Type B pancreatic cell (in vitro differentiated cells): ENCODE results near the gene INSC. TPM values are rescaled to one million over a fixed set of nuclear protein-coding genes. Genes with fewer than 3 reads are reported as not detected.

Experiments used
- DNase-seq: peaks from one replicate; pipeline ENCODE4 v3.0.0; 2021; ENCODE audit warnings: mixed read lengths; ENCODE audit not compliant: unreplicated experiment; ENCODE audit errors: extremely low spot score
- H3K27ac Mint-ChIP-seq: 2 replicates; pipeline ENCODE4 v1.8.0; 2021; ENCODE audit warnings: mild to moderate bottlenecking, mixed read lengths
- H3K27me3 Mint-ChIP-seq: 2 replicates; pipeline ENCODE4 v1.8.0; 2021; ENCODE audit warnings: mixed read lengths
- H3K36me3 Mint-ChIP-seq: 2 replicates; pipeline ENCODE4 v1.8.0; 2021; ENCODE audit warnings: mixed read lengths
- H3K4me1 Mint-ChIP-seq: one replicate; pipeline ENCODE4 v1.8.0; 2021; ENCODE audit warnings: mixed read lengths; ENCODE audit not compliant: unreplicated experiment
- H3K4me3 Mint-ChIP-seq: 2 replicates; pipeline ENCODE4 v1.8.0; 2021; ENCODE audit warnings: mild to moderate bottlenecking, mixed read lengths
- H3K9me3 Mint-ChIP-seq: 2 replicates; pipeline ENCODE4 v1.8.0; 2021; ENCODE audit warnings: mixed read lengths
- total RNA-seq: library from RNA; stranded (reverse); gene quantifications from 2 replicates; pipeline ENCODE4 v1.2.1, GENCODE V29; 2021; ENCODE audit warnings: low replicate concordance
- TF ChIP-seq, protein P1 (sequence below): fragments of 200-600 bp; sonication (generic); conservative IDR thresholded peaks from 2 replicates; pipeline ENCODE4 v1.5.0; 2021; ENCODE audit warnings: antibody characterized with exemption, mild to moderate bottlenecking

Gene INSC
- total RNA-seq, 1 donor from 2014 or later: 1.2 TPM

GRCh38 chr11:15119826-15120225, 5.1 kb downstream of the INSC start:
- peaks cover 4% of the 10 kb centered on the region for H3K4me1 Mint-ChIP-seq
- no peak for DNase-seq
- H3K27ac Mint-ChIP-seq: no peak overlapping the region
- H3K4me3 Mint-ChIP-seq: no peak overlapping the region
- no peaks in the 10 kb centered on the region for H3K9me3 Mint-ChIP-seq
- no peaks in the 10 kb centered on the region for H3K36me3 Mint-ChIP-seq
- H3K27me3 Mint-ChIP-seq: peaks cover 61% of the 10 kb centered on the region
- TF ChIP-seq, protein P1, sequence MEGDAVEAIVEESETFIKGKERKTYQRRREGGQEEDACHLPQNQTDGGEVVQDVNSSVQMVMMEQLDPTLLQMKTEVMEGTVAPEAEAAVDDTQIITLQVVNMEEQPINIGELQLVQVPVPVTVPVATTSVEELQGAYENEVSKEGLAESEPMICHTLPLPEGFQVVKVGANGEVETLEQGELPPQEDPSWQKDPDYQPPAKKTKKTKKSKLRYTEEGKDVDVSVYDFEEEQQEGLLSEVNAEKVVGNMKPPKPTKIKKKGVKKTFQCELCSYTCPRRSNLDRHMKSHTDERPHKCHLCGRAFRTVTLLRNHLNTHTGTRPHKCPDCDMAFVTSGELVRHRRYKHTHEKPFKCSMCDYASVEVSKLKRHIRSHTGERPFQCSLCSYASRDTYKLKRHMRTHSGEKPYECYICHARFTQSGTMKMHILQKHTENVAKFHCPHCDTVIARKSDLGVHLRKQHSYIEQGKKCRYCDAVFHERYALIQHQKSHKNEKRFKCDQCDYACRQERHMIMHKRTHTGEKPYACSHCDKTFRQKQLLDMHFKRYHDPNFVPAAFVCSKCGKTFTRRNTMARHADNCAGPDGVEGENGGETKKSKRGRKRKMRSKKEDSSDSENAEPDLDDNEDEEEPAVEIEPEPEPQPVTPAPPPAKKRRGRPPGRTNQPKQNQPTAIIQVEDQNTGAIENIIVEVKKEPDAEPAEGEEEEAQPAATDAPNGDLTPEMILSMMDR: no peak

- no peak overlapping the region for H3K4me3 Mint-ChIP-seq
- no peaks in the 10 kb centered on the region for H3K4me1 Mint-ChIP-seq
- no peak for DNase-seq
- H3K27ac Mint-ChIP-seq: no peak overlapping the region
- peaks cover 48% of the 10 kb centered on the region for H3K27me3 Mint-ChIP-seq
- H3K9me3 Mint-ChIP-seq: no peaks in the 10 kb centered on the region
- TF ChIP-seq, protein P1: no peak
- H3K36me3 Mint-ChIP-seq: no peaks in the 10 kb centered on the region
Observed at GRCh38 chr11:15123849-15124248, 9.1 kb downstream of the INSC start.

GRCh38 chr11:15124528-15124927, 9.8 kb downstream of the INSC start:
- no peak for DNase-seq
- peaks cover 49% of the 10 kb centered on the region for H3K27me3 Mint-ChIP-seq
- no peaks in the 10 kb centered on the region for H3K36me3 Mint-ChIP-seq
- TF ChIP-seq, protein P1: no peak
- H3K27ac Mint-ChIP-seq: no peak overlapping the region
- H3K4me1 Mint-ChIP-seq: no peaks in the 10 kb centered on the region
- no peaks in the 10 kb centered on the region for H3K9me3 Mint-ChIP-seq
- H3K4me3 Mint-ChIP-seq: no peak overlapping the region

DNA sequence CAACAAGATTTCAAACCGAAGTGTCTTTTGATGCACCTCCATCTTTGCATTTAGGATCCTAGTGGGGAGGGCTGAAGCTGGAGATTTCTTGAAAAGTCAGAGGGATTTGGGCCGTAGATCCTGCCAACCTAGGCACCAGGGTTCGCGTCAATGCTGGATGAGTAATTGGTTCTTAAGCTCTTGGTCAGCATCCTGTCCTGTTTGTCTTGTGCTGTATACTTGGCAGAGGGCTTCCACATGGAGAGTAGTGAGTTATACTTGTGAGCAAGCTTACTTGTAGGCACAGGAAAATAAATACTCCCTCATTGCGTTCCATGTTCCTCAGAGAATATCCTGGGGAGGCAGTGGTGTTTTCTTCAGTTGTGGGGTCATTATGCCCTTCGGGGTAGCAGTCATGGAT, 12.6 kb downstream of the INSC start:
- H3K9me3 Mint-ChIP-seq: no peaks in the 10 kb centered on the region
- DNase-seq: no peak
- H3K36me3 Mint-ChIP-seq: no peaks in the 10 kb centered on the region
- peaks cover 51% of the 10 kb centered on the region for H3K27me3 Mint-ChIP-seq
- TF ChIP-seq, protein P1: no peak
- no peak overlapping the region for H3K4me3 Mint-ChIP-seq
- no peak overlapping the region for H3K27ac Mint-ChIP-seq
- H3K4me1 Mint-ChIP-seq: no peaks in the 10 kb centered on the region

DNA sequence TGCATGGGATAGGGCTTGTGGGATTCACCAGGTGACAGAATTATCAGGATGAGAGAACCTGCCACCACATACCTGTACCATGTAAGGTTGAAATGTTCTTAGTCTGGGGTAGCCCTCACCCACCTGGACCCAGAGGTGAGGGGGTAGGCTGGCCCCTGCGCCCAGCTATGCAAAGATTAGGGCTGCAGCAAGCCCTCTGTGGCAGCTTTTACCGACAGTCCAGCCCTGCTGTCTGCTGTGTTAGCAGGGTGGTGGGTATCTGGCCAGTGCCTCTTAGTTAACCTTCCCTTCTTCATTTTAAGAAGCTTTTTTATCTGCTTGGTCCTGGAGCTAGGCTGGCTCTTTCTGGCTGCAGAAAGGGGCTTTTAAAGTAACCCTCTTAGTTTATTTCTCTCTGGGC, 13.9 kb downstream of the INSC start:
- Mint-ChIP-seq H3K4me1 (no peaks in the 10 kb centered on the region), H3K4me3 (no peak overlapping the region), H3K9me3 (no peaks in the 10 kb centered on the region), H3K27me3 (peaks cover 47% of the 10 kb centered on the region), H3K36me3 (no peaks in the 10 kb centered on the region), H3K27ac (no peak overlapping the region)
- no peak for DNase-seq
- TF ChIP-seq, protein P1: no peak

DNA sequence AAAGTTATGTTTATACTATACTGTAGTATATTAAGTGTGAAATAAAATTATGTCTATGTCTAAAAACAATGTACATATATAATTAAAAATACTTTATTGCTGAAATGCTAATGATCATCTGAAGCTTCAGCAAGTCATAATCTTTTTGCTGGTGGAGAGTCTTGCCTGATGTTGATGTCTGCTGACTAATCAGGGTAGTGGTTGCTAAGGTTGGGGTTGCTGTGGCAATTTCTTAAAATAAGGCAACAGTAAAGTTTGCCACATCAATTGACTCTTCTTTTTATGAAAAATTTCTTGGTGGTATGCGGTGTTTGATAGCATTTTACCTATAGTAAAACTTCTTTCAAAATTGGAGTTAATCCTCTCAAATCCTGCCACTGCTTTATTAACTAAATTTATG, 21.4 kb downstream of the INSC start:
- no peak overlapping the region for H3K27ac Mint-ChIP-seq
- no peak for DNase-seq
- H3K4me1 Mint-ChIP-seq: no peaks in the 10 kb centered on the region
- H3K36me3 Mint-ChIP-seq: no peaks in the 10 kb centered on the region
- no peak overlapping the region for H3K4me3 Mint-ChIP-seq
- no peaks in the 10 kb centered on the region for H3K9me3 Mint-ChIP-seq
- TF ChIP-seq, protein P1: no peak
- H3K27me3 Mint-ChIP-seq: peaks cover 14% of the 10 kb centered on the region
